UCSD-AML1 (cell line): ENCODE measurements around the gene LIG3.
"Not testable (repeated sequence)": the region's sequence is repeated elsewhere in the genome, so short reads cannot be mapped to it uniquely, and the experiment has no call there.

Source experiments
- DNase-seq: peaks from one replicate; lab custom pipeline; 2025; ENCODE audit not compliant: unreplicated experiment; lab: John Stamatoyannopoulos, UW

LIG3 gene

DNA sequence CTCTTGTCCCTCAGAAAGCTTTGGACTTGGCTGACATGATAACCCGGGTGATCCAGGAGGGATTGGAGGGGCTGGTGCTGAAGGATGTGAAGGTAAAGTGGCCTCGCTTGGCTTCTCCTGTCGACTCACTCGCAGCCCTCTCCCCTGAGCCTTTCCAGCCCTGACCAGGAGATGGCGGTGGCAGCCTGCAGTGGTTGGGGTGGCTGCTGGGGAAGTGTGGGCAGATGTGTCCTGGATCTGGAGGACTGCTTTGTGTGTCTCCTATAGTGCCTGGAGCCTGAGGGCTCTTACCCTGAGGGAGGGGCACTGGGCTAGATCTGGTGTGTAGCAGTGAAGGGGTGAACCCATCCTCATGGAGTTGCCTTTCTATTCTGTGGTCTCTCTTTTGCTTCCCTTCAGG is 17.9 kb downstream of the LIG3 start:
- peak; percentile 83 for DNase-seq

DNA sequence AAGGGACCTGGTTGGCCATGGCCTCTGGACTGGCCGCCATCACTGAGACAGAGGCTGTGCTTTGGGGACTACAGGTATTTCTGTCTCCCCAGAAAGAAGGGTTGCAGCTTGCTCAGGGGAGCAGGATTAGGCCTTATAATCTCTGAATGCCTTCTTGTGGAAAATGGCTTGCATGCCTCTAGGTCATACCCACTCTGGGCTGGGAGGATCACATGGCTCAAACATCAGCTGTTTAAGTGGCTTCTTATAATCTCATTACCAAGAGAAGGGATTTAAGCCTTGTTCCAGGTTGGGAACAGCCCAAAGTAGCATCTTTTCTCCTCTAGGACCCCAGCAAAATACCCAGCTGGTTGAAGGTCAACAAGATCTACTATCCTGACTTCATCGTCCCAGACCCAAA is 19.1 kb downstream of the LIG3 start:
- DNase-seq = no peak

DNA sequence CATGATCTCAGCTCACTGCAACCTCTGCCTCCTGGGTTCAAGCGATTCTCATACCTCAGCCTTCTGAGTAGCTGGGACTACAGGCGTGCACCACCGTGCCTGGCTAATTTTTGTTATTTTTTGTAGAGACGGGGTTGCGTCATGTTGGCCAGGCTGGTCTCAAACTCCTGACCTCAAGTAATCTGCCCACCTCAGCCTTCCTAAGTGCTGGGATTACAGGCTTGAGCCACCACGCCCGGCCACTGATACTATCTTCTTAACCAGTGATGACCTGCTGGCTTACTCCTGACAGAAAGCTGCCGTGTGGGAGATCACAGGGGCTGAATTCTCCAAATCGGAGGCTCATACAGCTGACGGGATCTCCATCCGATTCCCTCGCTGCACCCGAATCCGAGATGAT is 20.7 kb downstream of the LIG3 start:
- DNase-seq = not testable (repeated sequence)

DNA sequence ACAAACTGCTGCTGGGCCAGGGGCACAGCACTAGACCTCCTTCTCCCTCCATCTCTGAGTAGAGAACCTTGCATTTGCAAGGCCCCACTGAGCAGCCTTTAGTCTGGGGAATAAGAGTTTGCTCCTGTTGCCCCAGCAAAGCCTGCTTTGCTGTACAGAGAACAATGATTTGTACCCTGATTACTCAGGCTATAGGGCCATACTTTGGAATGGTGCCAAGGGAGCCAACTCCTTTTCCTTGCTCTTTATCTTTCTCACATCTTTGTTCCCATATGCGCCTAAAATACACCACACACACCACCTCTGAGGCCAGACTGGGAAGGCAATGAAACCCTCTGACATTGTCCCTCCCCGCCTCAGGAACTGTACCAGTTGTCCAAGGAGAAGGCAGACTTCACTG is 21.2 kb downstream of the LIG3 start:
- no peak for DNase-seq

DNA sequence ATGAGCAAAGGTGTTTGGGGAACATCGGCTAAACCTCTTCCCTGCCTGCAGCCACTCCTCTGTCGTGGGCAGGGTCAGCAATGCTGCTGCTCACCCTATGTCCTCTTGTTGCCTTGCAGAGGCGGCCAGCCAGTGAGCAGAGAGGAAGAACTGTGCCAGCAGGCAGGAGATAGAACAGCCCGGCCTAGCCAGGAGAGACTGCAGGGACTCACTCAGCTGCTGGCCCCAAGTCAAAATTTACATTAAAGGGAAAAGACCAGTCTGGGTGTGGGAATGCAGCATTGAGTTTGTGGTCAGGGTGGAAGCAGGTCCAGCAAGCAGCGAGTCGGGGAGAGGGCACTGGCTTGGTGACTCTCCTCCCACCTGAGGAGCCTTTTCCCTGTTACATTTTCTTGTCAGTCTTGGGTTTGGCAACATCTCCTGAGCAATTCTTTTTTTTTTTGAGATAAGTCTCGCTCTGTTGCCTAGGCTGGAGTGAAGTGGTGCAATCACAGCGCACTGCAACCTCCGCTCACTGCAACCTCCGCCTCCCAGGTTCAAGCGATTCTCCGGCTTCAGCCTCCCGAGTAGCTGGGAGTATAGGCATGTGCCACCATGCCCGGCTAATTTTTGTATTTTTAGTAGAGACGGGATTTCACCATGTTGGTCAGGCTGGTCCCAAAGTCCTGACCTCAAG is 22.7 kb downstream of the LIG3 start:
- DNase-seq = no peak

DNA sequence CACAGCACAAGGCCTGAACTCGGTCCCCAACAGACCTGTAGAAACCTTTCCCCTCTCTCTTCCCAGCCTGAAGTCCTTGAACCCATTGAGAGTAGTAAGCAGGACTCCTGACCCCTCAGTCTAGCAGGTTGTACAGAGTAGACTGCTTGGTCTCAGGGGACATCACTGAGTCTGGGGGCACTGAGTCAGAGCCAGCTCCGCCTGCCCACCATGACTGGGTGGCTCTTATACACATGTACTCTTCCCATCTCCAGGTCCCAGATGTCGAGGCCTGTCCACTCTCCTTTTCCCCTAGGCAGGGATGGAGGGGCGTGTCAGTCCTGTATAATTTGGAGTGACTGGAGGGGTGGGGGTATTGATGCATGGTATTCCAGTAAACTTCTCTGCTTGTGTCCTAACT is 23.5 kb downstream of the LIG3 start:
- no peak for DNase-seq

DNA sequence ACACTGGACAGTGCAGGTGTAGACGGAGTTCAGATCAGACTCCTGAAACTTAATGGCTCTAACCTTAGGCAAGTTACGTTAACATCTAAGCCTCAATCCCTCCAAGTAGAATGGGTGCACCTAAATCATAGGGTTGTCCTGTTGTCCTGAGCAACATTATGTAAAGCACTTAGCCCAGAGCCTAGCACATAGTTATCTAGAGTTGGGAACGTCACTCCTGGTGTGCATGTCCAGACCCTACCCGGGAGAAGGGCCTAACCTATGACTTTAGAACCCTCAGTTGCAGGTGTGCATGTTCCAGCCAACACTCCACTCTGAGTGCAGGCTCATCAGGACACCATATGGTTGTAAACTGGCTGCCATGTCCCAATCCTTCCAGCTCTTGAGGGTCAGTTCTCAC is 26.0 kb downstream of the LIG3 start:
- no peak for DNase-seq

DNA sequence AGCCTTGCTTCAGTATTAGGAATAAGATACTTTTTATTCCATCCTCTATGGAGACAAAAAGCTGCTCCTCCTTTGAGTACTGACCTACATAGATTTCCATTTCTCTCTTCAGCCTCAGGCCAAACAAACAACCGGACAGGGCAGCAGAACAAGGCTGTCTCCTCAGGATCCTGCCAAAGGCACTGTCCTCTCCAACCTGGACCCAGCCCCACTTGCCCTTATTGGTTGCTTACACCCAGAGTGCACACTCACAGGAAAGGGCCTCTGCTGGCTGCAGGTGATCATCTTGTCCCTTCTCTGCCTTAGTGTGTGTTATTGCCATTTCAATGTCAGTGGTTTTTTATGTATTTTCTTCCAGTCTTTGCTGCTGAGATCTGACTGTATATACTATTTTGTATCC is 26.6 kb downstream of the LIG3 start:
- DNase-seq = no peak

DNA sequence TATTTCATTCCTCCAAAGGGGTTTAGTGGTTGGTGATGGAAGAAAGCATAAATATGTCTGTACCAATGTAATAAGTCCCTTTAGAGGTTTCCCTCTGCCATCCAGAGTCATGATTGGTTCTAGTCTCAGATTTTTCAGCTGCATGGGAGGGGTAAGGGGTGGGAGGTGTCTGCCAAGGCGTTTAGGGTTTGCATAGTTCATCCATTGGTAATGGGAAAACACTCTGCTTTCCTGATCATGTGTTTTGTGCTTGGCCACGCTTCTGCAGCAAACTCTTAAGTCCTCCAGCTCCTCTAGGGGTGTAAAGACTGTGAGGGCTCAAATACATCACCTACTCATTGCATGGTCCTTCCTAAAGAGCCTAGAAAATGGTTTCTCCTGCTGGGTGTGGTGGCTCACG is 29.8 kb downstream of the LIG3 start:
- DNase-seq = no peak

DNA sequence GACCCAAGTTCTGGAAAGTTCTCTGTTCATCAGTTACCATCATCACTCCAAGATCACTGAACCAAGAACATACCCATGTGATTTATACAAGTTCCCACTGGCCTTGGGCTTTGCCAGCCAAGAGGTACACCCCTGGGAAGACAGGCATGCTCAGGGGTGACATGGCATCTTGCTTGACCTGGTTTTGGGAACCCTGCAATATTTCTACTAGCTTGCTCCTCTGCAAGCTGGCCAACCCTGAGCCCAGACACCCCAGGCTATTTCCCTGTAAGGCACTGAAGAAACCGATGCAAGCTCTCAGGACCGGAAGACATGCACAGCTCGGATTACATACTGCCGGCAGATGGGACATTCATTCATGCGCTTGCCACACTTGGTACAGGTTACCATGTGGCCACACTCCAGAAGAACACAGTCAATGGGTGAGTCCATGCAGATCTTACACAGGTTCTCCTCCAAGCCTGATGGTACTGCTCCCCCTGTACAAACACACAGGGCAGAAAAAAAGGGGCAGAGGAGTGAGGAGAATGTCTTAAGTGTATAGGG is 31.4 kb downstream of the LIG3 start:
- no peak for DNase-seq

DNA sequence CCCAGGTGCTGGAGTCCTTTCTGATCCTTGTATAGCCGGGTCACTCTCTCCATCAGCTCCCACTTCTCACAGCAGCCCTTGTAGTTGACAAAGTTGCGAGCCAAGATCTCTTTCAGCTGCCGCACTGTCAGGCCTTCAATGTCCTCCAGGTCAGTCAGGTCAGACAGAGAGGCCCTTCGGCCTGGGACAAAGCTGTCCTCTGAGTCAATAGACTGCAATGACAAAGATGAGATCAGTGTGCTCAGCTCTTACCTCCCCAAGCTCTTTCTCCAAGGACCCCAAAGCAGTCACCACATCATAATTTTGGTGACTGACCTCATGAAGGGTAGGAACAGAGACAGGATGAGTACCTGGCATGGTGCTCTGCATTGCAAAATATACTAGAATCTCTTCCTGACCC is 36.1 kb downstream of the LIG3 start:
- DNase-seq = no peak

DNA sequence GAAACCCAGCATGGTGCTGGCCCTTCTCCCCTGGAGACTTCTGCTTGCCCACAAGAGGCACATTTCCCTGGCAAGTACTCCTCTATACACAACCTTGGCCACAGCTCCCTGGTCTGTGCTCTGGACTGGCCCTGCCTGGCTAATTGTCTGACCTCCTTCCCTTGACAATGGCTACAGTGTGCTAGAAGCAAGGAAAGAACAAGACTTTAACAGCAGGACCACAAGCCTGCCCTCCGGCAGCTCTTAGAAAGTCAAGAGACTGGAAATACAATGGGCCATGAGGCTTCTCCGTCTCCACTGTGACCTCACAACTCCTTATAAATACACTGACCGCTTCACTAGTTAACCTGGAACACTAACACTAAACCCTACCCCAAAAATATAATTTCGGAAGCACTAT is 36.7 kb downstream of the LIG3 start:
- DNase-seq = no peak

DNA sequence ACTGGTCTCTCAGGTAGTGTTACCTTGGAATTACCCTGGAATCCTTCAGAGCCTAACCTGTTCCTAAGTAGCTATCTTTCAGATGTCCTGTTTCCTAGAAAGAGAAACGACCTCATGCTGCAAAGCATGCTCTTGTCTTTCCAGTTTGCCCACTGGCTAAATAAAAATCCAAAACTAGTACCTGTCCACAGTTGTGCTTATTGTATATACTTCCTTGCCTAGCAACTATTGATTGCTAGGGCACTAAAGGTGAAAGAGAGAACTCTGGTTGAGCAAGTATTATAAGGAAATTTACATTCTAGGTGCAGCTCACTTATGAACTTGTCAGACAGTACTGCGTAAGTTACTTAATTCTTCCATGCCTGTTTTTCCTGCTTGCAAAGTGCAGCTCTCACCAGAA is 38.5 kb downstream of the LIG3 start:
- no peak for DNase-seq

DNA sequence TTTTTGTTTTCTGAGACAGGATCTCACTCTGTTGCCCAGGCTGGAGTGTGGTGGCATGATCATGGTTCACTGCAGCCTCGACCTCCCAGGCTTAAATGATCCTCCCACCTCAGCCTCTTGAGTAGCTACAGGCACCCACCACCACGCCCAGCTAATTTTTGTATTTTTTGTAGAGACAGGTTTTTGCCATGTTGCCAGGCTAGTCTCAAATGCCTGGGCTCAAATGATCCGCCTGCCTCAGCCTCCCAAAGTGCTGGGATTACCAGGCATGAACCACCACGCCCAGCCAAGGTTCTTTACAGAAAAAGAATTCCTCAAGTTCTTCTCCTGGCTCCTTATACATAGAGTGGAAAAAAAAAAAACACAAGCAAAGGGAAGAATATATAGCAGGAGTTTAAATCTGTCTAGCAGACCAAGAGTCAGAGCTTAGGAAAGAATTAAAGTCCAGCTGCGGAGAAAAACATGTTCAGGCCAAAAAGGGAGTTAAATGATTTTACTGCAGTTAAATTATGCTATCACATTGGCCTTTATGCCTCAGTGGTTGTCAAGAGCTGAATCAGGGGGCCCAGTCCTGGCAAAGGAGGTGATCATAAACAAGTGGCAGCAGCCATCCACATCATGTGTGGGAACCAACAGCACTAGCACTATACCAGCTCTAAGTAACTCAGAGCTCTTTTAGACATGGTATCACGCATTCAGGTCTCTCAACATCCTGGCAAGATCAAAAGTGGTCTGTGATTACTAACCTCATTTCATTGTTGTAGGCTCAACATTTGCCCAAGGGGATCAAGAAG is 39.3 kb downstream of the LIG3 start:
- DNase-seq = no peak

DNA sequence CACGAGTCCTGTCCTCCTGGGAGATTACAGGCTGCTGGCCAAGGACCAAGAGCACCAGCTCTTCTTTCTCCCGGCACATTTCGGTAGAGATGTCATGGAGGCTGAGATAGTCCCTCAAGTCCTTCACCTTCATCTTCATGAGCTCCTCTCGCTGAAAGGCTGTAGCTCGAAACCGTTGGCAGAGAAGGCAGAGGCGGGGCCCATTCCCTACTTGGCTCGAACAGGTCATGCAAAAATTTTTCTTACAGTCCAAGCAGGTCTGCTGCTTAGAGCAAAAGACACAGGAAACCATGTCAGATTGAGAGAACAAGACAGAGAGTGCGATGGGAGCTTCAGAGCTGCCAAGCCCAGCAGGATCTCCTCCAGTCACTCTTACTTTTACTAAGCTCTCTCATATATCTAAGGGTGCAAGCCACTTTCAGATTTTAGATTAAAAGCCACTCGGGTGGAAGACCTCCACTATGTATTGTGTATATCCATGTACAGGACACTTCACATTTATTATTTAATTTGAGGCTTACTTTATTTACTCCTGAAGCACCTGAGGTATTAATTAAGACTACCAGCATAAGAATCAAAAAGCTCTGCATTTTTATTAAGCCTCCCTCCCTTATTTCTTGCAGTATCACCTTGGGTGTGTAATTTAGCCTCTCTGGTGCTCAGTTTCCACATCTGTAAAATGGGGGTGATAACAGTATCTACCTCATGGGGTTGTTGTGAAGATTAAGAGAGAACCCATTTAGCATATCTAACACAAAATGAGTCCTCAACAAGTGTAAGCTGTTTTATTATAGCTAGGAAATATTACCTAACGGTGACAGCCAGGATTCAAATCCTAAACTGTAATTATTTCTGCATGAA is 41.4 kb downstream of the LIG3 start:
- DNase-seq = no peak

DNA sequence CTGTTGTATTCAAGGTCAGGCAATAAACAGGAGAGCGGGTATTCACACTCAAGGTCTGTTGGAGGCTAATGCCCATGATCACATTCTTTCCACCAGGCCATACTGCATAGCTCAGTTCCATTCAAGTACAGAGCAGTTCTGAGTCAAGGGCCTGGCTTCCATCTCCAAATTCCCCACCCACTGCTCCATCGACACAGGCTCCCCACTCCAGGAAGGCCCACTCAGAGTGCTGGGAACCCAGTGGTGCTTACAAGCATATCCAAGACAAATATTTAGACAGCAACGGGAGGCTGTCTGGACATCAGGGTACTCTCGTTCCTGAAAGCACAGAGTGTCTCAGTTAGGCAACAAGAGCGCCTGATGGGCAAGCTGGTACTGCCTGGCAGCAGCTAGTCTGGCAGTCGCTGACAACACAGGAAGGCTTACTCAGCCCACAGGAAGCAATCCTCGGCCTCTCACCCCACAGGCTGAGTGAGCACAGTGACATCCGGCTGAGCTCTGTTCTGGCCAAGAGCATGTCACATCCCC is 42.3 kb downstream of the LIG3 start:
- DNase-seq = peak; percentile 76

DNA sequence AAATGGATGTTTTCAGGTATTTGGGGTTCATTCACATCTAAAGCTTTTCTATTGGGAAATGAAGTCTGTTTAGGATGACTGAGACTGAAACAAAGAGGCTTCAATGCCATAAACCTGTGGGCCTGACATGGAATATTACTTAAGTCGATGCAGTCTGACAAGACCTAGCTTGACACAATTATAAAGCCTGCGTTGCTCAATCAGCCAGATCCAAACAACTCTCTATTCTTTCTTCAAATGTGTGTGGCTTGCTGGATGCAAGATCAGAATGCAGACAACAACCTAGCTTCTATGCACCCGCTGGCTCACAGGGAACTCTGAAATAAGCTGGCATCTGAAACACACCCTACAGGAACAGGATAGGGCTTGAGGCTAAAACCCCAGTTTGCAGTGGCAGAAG is 43.2 kb downstream of the LIG3 start:
- no peak for DNase-seq

DNA sequence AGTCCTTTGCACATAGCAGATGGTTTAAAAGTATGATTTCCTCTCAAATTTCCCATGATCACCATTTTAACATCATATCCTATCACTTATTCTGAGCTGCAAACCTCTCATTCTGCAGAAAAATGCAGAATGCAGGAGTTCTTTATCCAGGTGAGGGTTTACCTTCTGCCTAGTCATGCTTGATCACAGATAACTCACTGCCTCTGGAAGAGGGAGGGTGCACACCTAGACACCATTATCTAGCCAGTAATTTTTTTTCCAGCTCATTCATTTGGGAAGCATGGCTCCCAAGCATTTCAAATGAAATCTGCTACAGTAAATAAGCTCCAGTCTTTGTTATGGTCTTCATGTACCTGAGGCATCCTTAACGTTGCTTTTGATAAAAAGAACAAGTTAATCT is 45.2 kb downstream of the LIG3 start:
- no peak for DNase-seq

DNA sequence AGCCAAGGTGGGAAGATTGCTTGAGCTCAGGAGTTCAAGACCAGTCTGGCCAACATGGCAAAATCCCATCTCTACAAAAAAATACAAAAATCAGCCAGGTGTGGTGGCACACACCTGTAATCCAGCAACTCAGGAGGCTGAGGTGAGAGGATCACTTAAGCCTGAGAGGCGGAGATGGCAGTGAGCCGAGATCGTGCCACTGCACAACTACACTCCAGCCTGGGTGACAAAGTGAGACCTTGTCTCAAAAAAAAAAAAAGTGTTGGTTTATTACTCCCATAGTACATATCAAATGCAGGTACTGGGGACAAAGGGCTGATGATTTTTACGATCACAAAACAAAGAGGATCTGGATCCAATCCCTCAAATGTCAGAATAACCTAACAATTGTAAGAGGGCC is 47.8 kb downstream of the LIG3 start:
- DNase-seq = not testable (repeated sequence)

DNA sequence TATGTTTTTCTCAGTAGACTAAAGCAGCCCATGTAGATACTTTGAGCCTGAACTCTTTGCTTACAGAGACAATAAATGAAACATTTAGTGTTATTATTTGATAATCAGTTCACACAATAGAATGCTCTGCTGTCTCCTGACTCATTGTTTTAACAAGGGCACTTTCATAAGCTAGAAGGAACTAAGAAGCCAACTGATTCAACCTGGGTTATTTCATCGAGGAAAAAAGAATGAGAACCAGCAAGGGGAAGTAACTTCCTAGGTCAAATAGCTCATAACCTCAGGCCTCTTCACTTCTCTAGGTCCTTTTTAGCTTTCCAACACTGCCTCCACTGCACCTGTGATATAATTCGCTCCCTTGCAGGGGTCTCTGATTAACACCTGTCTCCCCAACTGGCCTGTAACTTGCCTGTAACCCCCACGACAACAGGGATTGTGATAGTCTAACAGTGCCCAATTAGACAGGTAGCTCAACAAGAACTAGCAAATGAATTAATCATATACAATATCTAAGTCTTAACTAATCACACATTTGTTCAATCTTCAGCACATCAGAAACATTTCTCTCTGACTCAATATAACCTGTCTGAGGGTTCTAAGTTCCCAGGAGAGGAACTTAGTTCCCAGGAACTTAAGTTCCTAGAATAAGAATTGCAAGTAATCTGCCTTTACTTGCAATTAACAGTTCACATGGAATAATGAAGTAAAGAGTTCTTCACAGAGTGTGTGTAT is 48.4 kb downstream of the LIG3 start:
- DNase-seq = peak; percentile 16

DNA sequence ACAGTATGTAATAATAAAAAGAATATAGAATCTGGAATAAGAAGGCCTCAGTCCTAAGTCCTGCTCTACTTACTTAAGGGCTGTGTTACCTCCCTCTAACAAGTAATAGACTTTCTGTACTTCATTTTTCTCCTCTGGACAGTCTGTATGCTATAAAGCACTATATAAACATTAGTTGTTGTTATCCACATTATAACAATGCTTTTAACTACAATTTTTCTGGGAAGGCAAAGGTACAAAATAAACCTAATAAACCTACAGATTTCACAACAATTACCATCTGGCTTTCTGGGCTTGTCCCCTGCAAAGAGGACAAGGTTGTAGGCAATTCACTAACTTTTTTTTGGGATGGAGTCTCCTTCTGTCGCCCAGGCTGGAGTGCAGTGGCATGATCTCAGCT is 50.5 kb downstream of the LIG3 start:
- no peak for DNase-seq
